D341Med (cell line): ENCODE measurements around the gene ARHGAP26.

ENCODE experiments used
- DNase-seq: peaks from one replicate; pipeline ENCODE4 v3.0.0; 2012; ENCODE audit warnings: low spot score

Gene ARHGAP26

GRCh38 chr5:143120460-143121134, 350.4 kb downstream of the ARHGAP26 start:
- no peak for DNase-seq

GRCh38 chr5:143121135-143121475, 350.9 kb downstream of the ARHGAP26 start:
- DNase-seq = no peak

GRCh38 chr5:143124593-143124992, 354.4 kb downstream of the ARHGAP26 start:
- DNase-seq = no peak

- DNase-seq = no peak
Measured at GRCh38 chr5:143126174-143127019, 356.2 kb downstream of the ARHGAP26 start.

- no peak for DNase-seq
Measured at GRCh38 chr5:143128412-143129071, 358.4 kb downstream of the ARHGAP26 start.

- DNase-seq = no peak
Measured at GRCh38 chr5:143129203-143129602, 359.0 kb downstream of the ARHGAP26 start.

GRCh38 chr5:143129910-143130612, 359.9 kb downstream of the ARHGAP26 start:
- DNase-seq = no peak

GRCh38 chr5:143130613-143131305, 360.6 kb downstream of the ARHGAP26 start:
- DNase-seq = no peak

GRCh38 chr5:143131972-143132371, 361.8 kb downstream of the ARHGAP26 start:
- DNase-seq = no peak

GRCh38 chr5:143132739-143133138, 362.6 kb downstream of the ARHGAP26 start:
- no peak for DNase-seq

GRCh38 chr5:143133721-143134120, 363.5 kb downstream of the ARHGAP26 start:
- no peak for DNase-seq

- no peak for DNase-seq
Measured at GRCh38 chr5:143134269-143134668, 364.1 kb downstream of the ARHGAP26 start.

- no peak for DNase-seq
Measured at GRCh38 chr5:143134900-143135299, 364.7 kb downstream of the ARHGAP26 start.

- DNase-seq = no peak
Measured at GRCh38 chr5:143135832-143136551, 365.8 kb downstream of the ARHGAP26 start.

- DNase-seq = no peak
Measured at GRCh38 chr5:143138839-143139238, 368.7 kb downstream of the ARHGAP26 start.

GRCh38 chr5:143139585-143139984, 369.4 kb downstream of the ARHGAP26 start:
- peak; percentile 50 for DNase-seq

GRCh38 chr5:143140492-143141203, 370.5 kb downstream of the ARHGAP26 start:
- DNase-seq = no peak

GRCh38 chr5:143141652-143142051, 371.5 kb downstream of the ARHGAP26 start:
- DNase-seq = no peak

GRCh38 chr5:143142596-143143435, 372.6 kb downstream of the ARHGAP26 start:
- DNase-seq = no peak
